Tibial artery (tissue), 4 donors: ENCODE results near the gene KCNK4.

Experiments used
- DNase-seq, 2 donors: peaks; one replicate each; pipeline ENCODE4 v3.0.0-alpha.2; 2019
- H3K27ac ChIP-seq, 2 donors: fragments of 200-600 bp; sonication (generic) in 1 of 2; 1 replicate in 1 of 2; 2 replicates in 1 of 2; pipeline ENCODE4 v1.5.1; 2018 to 2019; ENCODE audit warnings: mild to moderate bottlenecking in 1 of 2
- H3K27me3 ChIP-seq, 2 donors: fragments of 200-600 bp; sonication (generic) in 1 of 2; one replicate each; pipeline versions ENCODE4 v1.5.1 to v1.6.0; 2016 to 2019
- H3K36me3 ChIP-seq, 3 donors: fragments of 200-600 bp; sonication (generic) in 2 of 3; one replicate each; pipeline ENCODE4 v1.5.1; 2016 to 2019; ENCODE audit warnings: mild to moderate bottlenecking in 2 of 3
- H3K4me1 ChIP-seq, 4 donors: fragments of 200-600 bp; sonication (generic) in 2 of 4; 1 replicate in 3 of 4; 2 replicates in 1 of 4; pipeline ENCODE4 v1.5.1; 2016 to 2019
- H3K4me3 ChIP-seq, 2 donors: fragments of 200-600 bp; sonication (generic) in 1 of 2; 1 replicate in 1 of 2; 2 replicates in 1 of 2; pipeline ENCODE4 v1.5.1; 2018 to 2019; ENCODE audit warnings: mild to moderate bottlenecking in 2 of 2
- H3K9me3 ChIP-seq, 3 donors: fragments of 200-600 bp; sonication (generic) in 1 of 3; one replicate each; pipeline ENCODE4 v1.5.1; 2016 to 2019
- CTCF ChIP-seq, 2 experiments: fragments of 200-600 bp in 1 of 2; fragments of 450-650 bp in 1 of 2; IDR thresholded peaks; one replicate each; pipeline ENCODE4 v1.5.1; 2017 to 2019; ENCODE audit warnings: antibody characterized with exemption in 2 of 2, mild to moderate bottlenecking in 1 of 2, moderate library complexity in 1 of 2
- intact Hi-C: fragments of 100-400 bp; cut with DNase I; formaldehyde crosslinking; loops from one replicate; pipeline ENCODE4 v1.15.0; 2023; ENCODE audit warnings: low total_unique reads

KCNK4 gene

GRCh38 chr11:64284048-64284961, 6.8 kb upstream of the KCNK4 start, which contains the start of gene BAD:
Gene BAD (minus strand): TSS chr11:64284665. CDS start chr11:64284368, 297 bp downstream.
- Histone ChIP-seq H3K9me3 (no peaks in the 10 kb centered on the region), H3K27me3 (peaks cover 0 to 11% of the 10 kb centered on the region in 2 donors), H3K36me3 (peaks cover 4 to 26% (median 9%) of the 10 kb centered on the region in 3 donors), H3K4me3 (peak within 1 kb of the TSS; percentile 82 to 90), H3K27ac (peak within 1 kb of the TSS; percentile 98), H3K4me1 (peaks cover 0 to 32% (median 27%) of the 10 kb centered on the region in 4 donors)
- DNase-seq, result peak; percentile 94 to 97
- TF ChIP-seq CTCF (IDR thresholded peaks at IDR 0.05), result no peak
- intact Hi-C loops, result no loop called here

- Histone ChIP-seq H3K36me3 (peaks cover 4 to 26% (median 9%) of the 10 kb centered on the region in 3 donors), H3K27me3 (peaks cover 0 to 20% of the 10 kb centered on the region in 2 donors), H3K9me3 (no peaks in the 10 kb centered on the region), H3K27ac (peak within 1 kb of the TSS; percentile 98), H3K4me1 (peaks cover 0 to 32% (median 27%) of the 10 kb centered on the region in 4 donors), H3K4me3 (peak within 1 kb of the TSS; percentile 82 to 90)
- TF ChIP-seq CTCF (IDR thresholded peaks at IDR 0.05), result peak in 1 of 2 experiments; percentile 17
- intact Hi-C loops, result no loop called here
- DNase-seq, result peak; percentile 86 to 94
Observed at GRCh38 chr11:64284962-64285884, 5.9 kb upstream of the KCNK4 start, which contains the start of gene GPR137. Gene GPR137 (plus strand): TSS chr11:64285848. CDS start chr11:64286525, 677 bp downstream.

- Histone ChIP-seq H3K4me3 (peak overlapping the region; percentile 82 to 90), H3K36me3 (peaks cover 0 to 18% (median 9%) of the 10 kb centered on the region in 3 donors), H3K27ac (peak overlapping the region; percentile 98), H3K27me3 (peaks cover 0 to 29% of the 10 kb centered on the region in 2 donors), H3K9me3 (no peaks in the 10 kb centered on the region), H3K4me1 (peaks cover 0 to 35% (median 29%) of the 10 kb centered on the region in 4 donors)
- no peak for TF ChIP-seq CTCF (IDR thresholded peaks at IDR 0.05)
- intact Hi-C loops, result no loop called here
- no peak for DNase-seq
Observed at GRCh38 chr11:64285885-64286800, 5.0 kb upstream of the KCNK4 start.

GRCh38 chr11:64286801-64287159, 4.3 kb upstream of the KCNK4 start:
- Histone ChIP-seq H3K27ac (no peak overlapping the region), H3K4me3 (peak overlapping the region in 1 of 2 donors; percentile 90), H3K36me3 (peaks cover 0 to 12% (median 6%) of the 10 kb centered on the region in 3 donors), H3K9me3 (no peaks in the 10 kb centered on the region), H3K27me3 (peaks cover 0 to 36% of the 10 kb centered on the region in 2 donors), H3K4me1 (peaks cover 0 to 41% (median 35%) of the 10 kb centered on the region in 4 donors)
- intact Hi-C loops, result no loop called here
- DNase-seq, result no peak
- TF ChIP-seq CTCF (IDR thresholded peaks at IDR 0.05), result no peak
